H1 (cell line): ENCODE measurements around the gene ARSI. TPM values are rescaled to one million over a fixed set of nuclear protein-coding genes. Genes with fewer than 3 reads are reported as not detected.
A peak's percentile ranks its signal among the peaks of the same experiment; 100 is the strongest.

Experiments
- CTCF ChIA-PET: fragments of 300-600 bp; sonication (Branson Sonifier 250); formaldehyde crosslinking; loops from one replicate; lab custom pipeline; 2021; ENCODE audit not compliant: partially characterized antibody; lab: Charles Lee
- POLR2A ChIA-PET: fragments of 300-600 bp; sonication (Branson Sonifier 250); formaldehyde crosslinking; loops from one replicate; lab custom pipeline; 2021; ENCODE audit warnings: inconsistent platforms; ENCODE audit not compliant: partially characterized antibody; lab: Charles Lee
- DNase-seq, 2 experiments: peaks; one replicate each; pipeline versions ENCODE4 v3.0.0 to v3.0.0-alpha.2; 2010 to 2022; ENCODE audit warnings: low spot score in 2 of 2, low read depth in 1 of 2, mixed read lengths in 1 of 2
- FAIRE-seq: peaks from 2 replicates; lab custom pipeline; 2011; peaks lifted over from hg19 to GRCh38; lab: Jason Lieb, UNC
- H2AFZ ChIP-seq: 2 replicates; pipeline ENCODE4 v1.8.1; 2012; ENCODE audit warnings: low read length, inconsistent platforms
- H2AK5ac ChIP-seq: 2 replicates; pipeline ENCODE4 v1.6.1; 2013; ENCODE audit warnings: low read depth, low read length
- H2BK120ac ChIP-seq: replicated peaks from 2 replicates; pipeline ENCODE3; 2013; ENCODE audit warnings: low read depth, low read length, inconsistent platforms
- H2BK12ac ChIP-seq: 2 replicates; pipeline ENCODE4 v1.6.1; 2013; ENCODE audit warnings: low read depth, low read length
- H2BK15ac ChIP-seq: 2 replicates; pipeline ENCODE4 v1.6.1; 2013; ENCODE audit warnings: low read length
- H2BK20ac ChIP-seq: 2 replicates; pipeline ENCODE4 v1.6.1; 2013; ENCODE audit warnings: low read length
- H2BK5ac ChIP-seq: 2 replicates; pipeline ENCODE4 v1.6.1; 2013; ENCODE audit warnings: low read depth, low read length
- H3K14ac ChIP-seq: 2 replicates; pipeline ENCODE4 v1.6.1; 2013; ENCODE audit warnings: inconsistent platforms; ENCODE audit not compliant: insufficient read length
- H3K18ac ChIP-seq: 2 replicates; pipeline ENCODE4 v1.6.1; 2013; ENCODE audit warnings: low read length; ENCODE audit errors: extremely low read depth
- H3K23ac ChIP-seq: 2 replicates; pipeline ENCODE4 v1.6.1; 2013; ENCODE audit warnings: inconsistent platforms; ENCODE audit not compliant: insufficient read length
- H3K23me2 ChIP-seq: 2 replicates; pipeline ENCODE4 v1.6.1; 2013; ENCODE audit warnings: low read depth, low read length
- H3K27ac ChIP-seq: 2 replicates; pipeline ENCODE4 v1.6.1; 2011; ENCODE audit warnings: low read depth, low read length, inconsistent platforms
- H3K27me3 ChIP-seq, 4 experiments: replicated peaks in 1 of 4; 1 replicate in 1 of 4; 2 replicates in 3 of 4; pipeline versions ENCODE4 v1.6.1 to v1.8.1; 2011 to 2013; ENCODE audit warnings: low read length in 3 of 4, mild to moderate bottlenecking in 3 of 4, inconsistent platforms in 2 of 4, mixed read lengths in 2 of 4, moderate library complexity in 1 of 4; ENCODE audit not compliant: control insufficient read depth in 3 of 4, insufficient read depth in 3 of 4; ENCODE audit errors: extremely low read depth in 1 of 4
- H3K36me3 ChIP-seq, 4 experiments: 2 replicates each; pipeline versions ENCODE4 v1.6.1 to v1.8.1; 2011 to 2013; ENCODE audit warnings: mild to moderate bottlenecking in 4 of 4, low read length in 3 of 4, moderate library complexity in 2 of 4, control low read depth in 1 of 4, inconsistent platforms in 1 of 4; ENCODE audit not compliant: insufficient read depth in 4 of 4, control insufficient read depth in 2 of 4
- H3K4ac ChIP-seq: replicated peaks from 2 replicates; pipeline ENCODE3; 2013; ENCODE audit warnings: low read length, low read depth, mixed read lengths, inconsistent platforms; ENCODE audit not compliant: insufficient read length
- H3K4me1 ChIP-seq, 4 experiments: replicated peaks in 1 of 4; 1 replicate in 1 of 4; 2 replicates in 3 of 4; pipeline versions ENCODE4 v1.6.1 to v1.8.1; 2011 to 2013; ENCODE audit warnings: low read length in 3 of 4, inconsistent platforms in 2 of 4, mixed read lengths in 1 of 4; ENCODE audit not compliant: insufficient read depth in 4 of 4, control insufficient read depth in 3 of 4
- H3K4me2 ChIP-seq, 2 experiments: 2 replicates each; pipeline versions ENCODE4 v1.6.1 to v1.8.1; 2011 to 2013; ENCODE audit warnings: low read depth in 2 of 2, low read length in 2 of 2, control low read depth in 1 of 2, inconsistent platforms in 1 of 2, mild to moderate bottlenecking in 1 of 2; ENCODE audit not compliant: insufficient read depth in 1 of 2
- H3K4me3 ChIP-seq, 4 experiments: fragments of 200-600, 300-600 bp in 1 of 4; sonication (generic), shearing (Covaris generic), sonication (Bioruptor Twin) in 1 of 4; 2 replicates each; pipeline versions ENCODE4 v1.5.1 to v1.8.1; 2011 to 2016; ENCODE audit warnings: low read length in 4 of 4, low read depth in 3 of 4, control low read depth in 2 of 4, inconsistent platforms in 2 of 4, mild to moderate bottlenecking in 2 of 4, mixed read lengths in 1 of 4, moderate library complexity in 1 of 4; ENCODE audit not compliant: insufficient read depth in 2 of 4; ENCODE audit errors: extremely low read depth in 1 of 4
- H3K56ac ChIP-seq: replicated peaks from 2 replicates; pipeline ENCODE3; 2013; ENCODE audit warnings: low read depth, mild to moderate bottlenecking, mixed read lengths, low read length, inconsistent platforms; ENCODE audit not compliant: insufficient read length
- H3K79me1 ChIP-seq: 2 replicates; pipeline ENCODE4 v1.6.1; 2013; ENCODE audit warnings: low read depth, low read length, control low read depth
- H3K79me2 ChIP-seq, 2 experiments: 2 replicates each; pipeline versions ENCODE4 v1.6.1 to v1.8.1; 2012 to 2013; ENCODE audit warnings: low read length in 2 of 2, mild to moderate bottlenecking in 2 of 2, inconsistent platforms in 1 of 2; ENCODE audit not compliant: insufficient read depth in 2 of 2, control insufficient read depth in 1 of 2
- H3K9ac ChIP-seq, 4 experiments: replicated peaks in 1 of 4; 1 replicate in 1 of 4; 2 replicates in 3 of 4; pipeline versions ENCODE4 v1.6.1 to v1.8.1; 2011 to 2013; ENCODE audit warnings: low read depth in 3 of 4, low read length in 3 of 4, control low read depth in 2 of 4, mild to moderate bottlenecking in 2 of 4, moderate library complexity in 2 of 4, inconsistent platforms in 1 of 4; ENCODE audit errors: extremely low read depth in 1 of 4
- H3K9me3 ChIP-seq, 2 experiments: 2 replicates each; pipeline versions ENCODE4 v1.6.1 to v1.8.1; 2012 to 2013; ENCODE audit warnings: mild to moderate bottlenecking in 2 of 2, moderate library complexity in 2 of 2, control low read depth in 1 of 2, inconsistent platforms in 1 of 2, low read depth in 1 of 2, low read length in 1 of 2, mixed read lengths in 1 of 2; ENCODE audit not compliant: insufficient read depth in 2 of 2
- H4K20me1 ChIP-seq, 2 experiments: replicated peaks in 1 of 2; 2 replicates each; pipeline versions ENCODE3 to v1.8.1; 2011 to 2013; ENCODE audit warnings: inconsistent platforms in 2 of 2, low read length in 2 of 2, mild to moderate bottlenecking in 1 of 2; ENCODE audit not compliant: insufficient read depth in 2 of 2, control insufficient read depth in 1 of 2
- H4K5ac ChIP-seq: 2 replicates; pipeline ENCODE4 v1.6.1; 2013; ENCODE audit warnings: low read length, low read depth, mixed read lengths, inconsistent platforms; ENCODE audit not compliant: insufficient read length
- H4K8ac ChIP-seq: 2 replicates; pipeline ENCODE4 v1.8.0; 2013; ENCODE audit warnings: mild to moderate bottlenecking, moderate library complexity, low read length, inconsistent platforms; ENCODE audit not compliant: insufficient read depth; ENCODE audit errors: extremely low read depth
- H4K91ac ChIP-seq: replicated peaks from 2 replicates; pipeline ENCODE3; 2013; ENCODE audit warnings: low read length, mixed read lengths, inconsistent platforms; ENCODE audit not compliant: insufficient read length
- BRCA1 ChIP-seq: IDR thresholded peaks from 2 replicates; pipeline ENCODE4 v1.6.1; 2012; ENCODE audit warnings: low read depth, low read length, improper control_type of control experiment
- FOSL1 ChIP-seq: IDR thresholded peaks from 2 replicates; pipeline ENCODE4 v1.6.1; 2011; ENCODE audit warnings: mild to moderate bottlenecking, low read depth, low read length, moderate library complexity; ENCODE audit not compliant: insufficient read depth
- JUND ChIP-seq: IDR thresholded peaks from 2 replicates; pipeline ENCODE4 v1.6.1; 2011; ENCODE audit warnings: mild to moderate bottlenecking, improper control_type of control experiment, low read length
- RAD21 ChIP-seq, 2 experiments: IDR thresholded peaks in 1 of 2; conservative IDR thresholded peaks in 1 of 2; 2 replicates each; pipeline ENCODE4 v1.6.1; 2011; ENCODE audit warnings: low read depth in 2 of 2, low read length in 2 of 2, improper control_type of control experiment in 1 of 2, inconsistent platforms in 1 of 2, mild to moderate bottlenecking in 1 of 2, moderate library complexity in 1 of 2
- RNF2 ChIP-seq: fragments of 200-900, 300-1000 bp; sonication (generic); IDR thresholded peaks from 2 replicates; pipeline ENCODE4 v1.7.1; 2016; ENCODE audit warnings: borderline replicate concordance, low read depth, mild to moderate bottlenecking, antibody characterized with exemption, low read length; ENCODE audit not compliant: poor library complexity, severe bottlenecking; ENCODE audit errors: missing control alignments
- SP1 ChIP-seq: IDR thresholded peaks from 2 replicates; pipeline ENCODE4 v1.6.1; 2011; ENCODE audit warnings: low read depth, low read length
- SP4 ChIP-seq: IDR thresholded peaks from 2 replicates; pipeline ENCODE4 v1.6.1; 2012; ENCODE audit warnings: low read length, inconsistent platforms
- SRF ChIP-seq: IDR thresholded peaks from 2 replicates; pipeline ENCODE4 v1.6.1; 2011; ENCODE audit warnings: mild to moderate bottlenecking, low read depth, low read length, moderate library complexity
- TEAD4 ChIP-seq: IDR thresholded peaks from 2 replicates; pipeline ENCODE4 v1.6.1; 2012; ENCODE audit warnings: low read depth, low read length, inconsistent platforms, mixed read lengths
- WGBS, 2 experiments: shearing (Covaris generic) in 1 of 2; methylation state at CpG; one replicate each; pipeline versions ENCODE4 v1.1.6 to v1.1.7; 2013 to 2015; ENCODE audit warnings: low lambda C conversion rate in 2 of 2, mixed read lengths in 2 of 2, inconsistent platforms in 1 of 2, low coverage in 1 of 2, missing lambda C conversion rate in 1 of 2; ENCODE audit not compliant: insufficient replicate concordance in 2 of 2, insufficient coverage in 1 of 2, insufficient read length in 1 of 2; ENCODE audit errors: extremely low coverage in 1 of 2, missing lambda C conversion rate in 1 of 2; 5-methylcytosine and 5-hydroxymethylcytosine counted together
- polyA plus RNA-seq, 7 experiments: library from polyadenylated mRNA; depleted of rRNA in 3 of 7; stranded (reverse) in 5 of 7; unstranded in 2 of 7; fragments of >200 nt in 5 of 7; fragments of 200-250 nt in 2 of 7; gene quantifications; 1 replicate in 5 of 7; 2 replicates in 1 of 7; 4 replicates in 1 of 7; pipeline versions ENCODE4 v1.2.1 to v1.2.3, GENCODE V29; 2011 to 2013; ENCODE audit warnings: missing spikeins in 2 of 7, mixed read lengths in 2 of 7
- total RNA-seq: library from RNA; stranded (reverse); fragmentation: NEBNext Ultra II Directional; extraction: Animal tissue kit (Norgen Biotek cat#: 25700); gene quantifications from 2 replicates; pipeline ENCODE4 v1.2.1, GENCODE V29; 2021
- TF ChIP-seq, protein P1 (sequence below), 3 experiments: IDR thresholded peaks; 1 replicate in 2 of 3; 2 replicates in 1 of 3; pipeline versions ENCODE4 v1.5.1 to v1.6.1; 2011; ENCODE audit warnings: low read length in 3 of 3, mild to moderate bottlenecking in 3 of 3, inconsistent platforms in 2 of 3, low read depth in 1 of 3, moderate library complexity in 1 of 3; ENCODE audit not compliant: insufficient read depth in 1 of 3; ENCODE audit errors: control extremely low read depth in 1 of 3

The ARSI gene
- total and polyA plus RNA-seq, 2 of the 8 experiments (the other 6 are each of a cell fraction or from before 2014, with no cell fraction given) = 4.5 to 6.7 TPM

DNA sequence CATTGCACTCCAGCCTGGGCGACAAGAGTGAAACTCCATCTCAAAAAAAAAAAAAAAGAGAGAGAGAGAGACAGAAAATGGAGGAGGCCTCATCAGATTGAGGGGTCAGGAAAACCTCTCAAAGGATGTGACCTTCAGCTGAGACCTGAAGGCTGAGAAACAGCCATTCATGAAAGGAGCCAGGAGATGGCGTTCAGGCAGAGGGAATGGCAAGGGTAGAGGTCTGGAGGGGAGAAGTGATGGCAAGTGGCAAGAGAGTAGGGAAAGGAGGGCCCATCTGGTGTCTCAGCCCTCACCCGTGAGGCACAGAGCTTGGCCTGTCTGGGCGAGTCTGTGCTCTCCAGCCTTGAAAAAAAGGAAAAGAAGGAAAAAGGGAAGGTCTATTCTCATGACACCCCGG, 30.2 kb downstream of the ARSI start:
- WGBS, 2 experiments = 65% methylated on average over 4 of the region's 5 CpGs; no CpG with 5 or more reads in 1 of the 2 experiments
- Histone ChIP-seq H4K8ac (no peak overlapping the region), H4K5ac (no peak overlapping the region), H3K9me3 (no peaks in the 10 kb centered on the region), H3K56ac (no peak overlapping the region), H3K4me2 (no peak overlapping the region), H3K9ac (no peak overlapping the region), H2BK5ac (no peak overlapping the region), H3K23me2 (0 out of 2 replicates have a peak, but pooled peaks cover 2% of the 10 kb centered on the region), H3K36me3 (no peaks in the 10 kb centered on the region), H3K79me2 (no peaks in the 10 kb centered on the region), H3K18ac (no peak overlapping the region), H4K91ac (no peak overlapping the region), H3K23ac (no peak overlapping the region), H3K14ac (no peak overlapping the region), H2AFZ (no peak overlapping the region), H3K4ac (no peak overlapping the region), H2BK20ac (no peak overlapping the region), H3K27ac (no peak overlapping the region), H2BK120ac (no peak overlapping the region), H3K4me1 (peaks cover 0 to 12% (median under 1%) of the 10 kb centered on the region in 4 experiments; a peak in 3 of 7 replicates), H3K27me3 (peaks cover 0 to 2% (median 0%) of the 10 kb centered on the region in 4 experiments; a peak in 1 of 7 replicates), H3K79me1 (no peaks in the 10 kb centered on the region), H4K20me1 (no peaks in the 10 kb centered on the region), H2BK12ac (0 out of 2 replicates have a peak overlapping the region, but pooled peaks have one; percentile 21), H2AK5ac (no peak overlapping the region), H2BK15ac (no peak overlapping the region), H3K4me3 (no peak overlapping the region)
- ChIA-PET CTCF (interaction anchor here (0.7 to 2.9 kb wide), 13 partner anchors 11 to 209 kb away, joined by 3 to 16 read pairs (median 4); no protein-coding TSS in a partner anchor), POLR2A (interaction anchor here (0.7 to 2.2 kb wide), 3 partner anchors 31 to 77 kb away, joined by 3 to 7 read pairs (median 3); no protein-coding TSS in a partner anchor)
- DNase-seq (peak in 1 of 2 experiments; percentile 33), FAIRE-seq (peak; percentile 87)
- TF ChIP-seq RNF2 (no peak), SRF (no peak), FOSL1 (no peak), BRCA1 (no peak), RAD21 (IDR thresholded peaks at IDR 0.05 in 1 of 2, conservative IDR thresholded peaks at IDR 0.05 in 1 of 2; ENCODE audit: low read depth in 2 of 2, low read length in 2 of 2) (peak; percentile 94 to 96), SP4 (no peak), SP1 (no peak), TEAD4 (no peak), JUND (no peak)
- TF ChIP-seq, protein P1, sequence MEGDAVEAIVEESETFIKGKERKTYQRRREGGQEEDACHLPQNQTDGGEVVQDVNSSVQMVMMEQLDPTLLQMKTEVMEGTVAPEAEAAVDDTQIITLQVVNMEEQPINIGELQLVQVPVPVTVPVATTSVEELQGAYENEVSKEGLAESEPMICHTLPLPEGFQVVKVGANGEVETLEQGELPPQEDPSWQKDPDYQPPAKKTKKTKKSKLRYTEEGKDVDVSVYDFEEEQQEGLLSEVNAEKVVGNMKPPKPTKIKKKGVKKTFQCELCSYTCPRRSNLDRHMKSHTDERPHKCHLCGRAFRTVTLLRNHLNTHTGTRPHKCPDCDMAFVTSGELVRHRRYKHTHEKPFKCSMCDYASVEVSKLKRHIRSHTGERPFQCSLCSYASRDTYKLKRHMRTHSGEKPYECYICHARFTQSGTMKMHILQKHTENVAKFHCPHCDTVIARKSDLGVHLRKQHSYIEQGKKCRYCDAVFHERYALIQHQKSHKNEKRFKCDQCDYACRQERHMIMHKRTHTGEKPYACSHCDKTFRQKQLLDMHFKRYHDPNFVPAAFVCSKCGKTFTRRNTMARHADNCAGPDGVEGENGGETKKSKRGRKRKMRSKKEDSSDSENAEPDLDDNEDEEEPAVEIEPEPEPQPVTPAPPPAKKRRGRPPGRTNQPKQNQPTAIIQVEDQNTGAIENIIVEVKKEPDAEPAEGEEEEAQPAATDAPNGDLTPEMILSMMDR (IDR thresholded peaks at IDR 0.05; ENCODE audit: control extremely low read depth in 1 of 3, insufficient read depth in 1 of 3, low read depth in 1 of 3, low read length in 3 of 3) = peak in 2 of 3 experiments; percentile 86 to 87; a peak in 3 of 4 replicates
